ENCODE results near the gene CAPZB.

GRCh38 chr1:19342894-19343616 is 142.3 kb downstream of the CAPZB start:
- no peak for TF ChIP-seq EZH2 (IDR thresholded peaks at IDR 0.05; ENCODE audit: borderline replicate concordance, low read depth, low read length, severe bottlenecking)
- TF ChIP-seq, protein P1, sequence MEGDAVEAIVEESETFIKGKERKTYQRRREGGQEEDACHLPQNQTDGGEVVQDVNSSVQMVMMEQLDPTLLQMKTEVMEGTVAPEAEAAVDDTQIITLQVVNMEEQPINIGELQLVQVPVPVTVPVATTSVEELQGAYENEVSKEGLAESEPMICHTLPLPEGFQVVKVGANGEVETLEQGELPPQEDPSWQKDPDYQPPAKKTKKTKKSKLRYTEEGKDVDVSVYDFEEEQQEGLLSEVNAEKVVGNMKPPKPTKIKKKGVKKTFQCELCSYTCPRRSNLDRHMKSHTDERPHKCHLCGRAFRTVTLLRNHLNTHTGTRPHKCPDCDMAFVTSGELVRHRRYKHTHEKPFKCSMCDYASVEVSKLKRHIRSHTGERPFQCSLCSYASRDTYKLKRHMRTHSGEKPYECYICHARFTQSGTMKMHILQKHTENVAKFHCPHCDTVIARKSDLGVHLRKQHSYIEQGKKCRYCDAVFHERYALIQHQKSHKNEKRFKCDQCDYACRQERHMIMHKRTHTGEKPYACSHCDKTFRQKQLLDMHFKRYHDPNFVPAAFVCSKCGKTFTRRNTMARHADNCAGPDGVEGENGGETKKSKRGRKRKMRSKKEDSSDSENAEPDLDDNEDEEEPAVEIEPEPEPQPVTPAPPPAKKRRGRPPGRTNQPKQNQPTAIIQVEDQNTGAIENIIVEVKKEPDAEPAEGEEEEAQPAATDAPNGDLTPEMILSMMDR (IDR thresholded peaks at IDR 0.05; ENCODE audit: borderline replicate concordance, extremely low read depth, low read length, poor library complexity, severe bottlenecking) = no peak

Data from DND-41 (cell line).